ENCODE measurements around the gene SLC9A9. TPM values are rescaled to one million over a fixed set of nuclear protein-coding genes. Genes with fewer than 3 reads are reported as not detected.

Gene SLC9A9
- total RNA-seq, 2 donors from 2014 or later: 23.6 to 31.0 TPM

DNA sequence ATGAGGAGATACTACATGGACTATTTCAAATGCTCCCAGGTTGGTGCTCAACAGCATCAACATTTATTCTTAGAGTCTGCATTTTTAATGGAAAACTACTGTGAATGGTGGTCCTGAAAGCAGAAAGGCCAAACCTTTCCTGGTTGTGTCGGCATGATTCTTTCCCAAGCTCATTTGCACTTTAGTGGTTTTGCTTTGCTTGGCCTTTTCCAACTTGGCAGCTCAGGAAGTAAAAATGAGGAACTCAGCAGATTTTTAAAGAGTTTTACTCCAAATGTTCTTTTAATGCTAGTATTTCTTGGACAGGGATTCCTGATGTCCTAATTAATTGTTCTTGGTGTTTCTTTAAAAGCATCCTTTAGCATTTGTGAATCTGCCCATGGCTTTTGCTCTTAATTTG lies 197.4 kb downstream of the SLC9A9 start:
- no peak for TF ChIP-seq POLR2A (IDR thresholded peaks at IDR 0.05)
- no peak for TF ChIP-seq POLR2AphosphoS5 (IDR thresholded peaks at IDR 0.05)
- no peak for TF ChIP-seq CTCF (IDR thresholded peaks at IDR 0.05)
- Histone ChIP-seq H3K27me3 (replicated peaks; ENCODE audit: insufficient read depth) (no peaks in the 10 kb centered on the region), H3K36me3 (no peaks in the 10 kb centered on the region), H3K4me3 (no peak overlapping the region), H3K27ac (no peak overlapping the region), H3K9me3 (no peaks in the 10 kb centered on the region), H3K4me1 (replicated peaks) (no peaks in the 10 kb centered on the region)
- intact Hi-C loops (cut with DNase I): no loop called here
- 82% methylated on average over 1 of the region's 1 CpG for WGBS
- DNase-seq (ENCODE audit: low spot score): no peak

GRCh38 chr3:143650120-143650519 lies 198.1 kb downstream of the SLC9A9 start:
- Histone ChIP-seq H3K36me3 (no peaks in the 10 kb centered on the region), H3K27me3 (replicated peaks; ENCODE audit: insufficient read depth) (no peaks in the 10 kb centered on the region), H3K4me1 (replicated peaks) (no peaks in the 10 kb centered on the region), H3K27ac (no peak overlapping the region), H3K9me3 (no peaks in the 10 kb centered on the region), H3K4me3 (no peak overlapping the region)
- TF ChIP-seq CTCF (IDR thresholded peaks at IDR 0.05) (no peak), POLR2A (IDR thresholded peaks at IDR 0.05) (no peak), POLR2AphosphoS5 (IDR thresholded peaks at IDR 0.05) (no peak)
- no peak for DNase-seq (ENCODE audit: low spot score)
- intact Hi-C loops (cut with DNase I): no loop called here
- WGBS: 89% methylated on average over 2 of the region's 2 CpGs

DNA sequence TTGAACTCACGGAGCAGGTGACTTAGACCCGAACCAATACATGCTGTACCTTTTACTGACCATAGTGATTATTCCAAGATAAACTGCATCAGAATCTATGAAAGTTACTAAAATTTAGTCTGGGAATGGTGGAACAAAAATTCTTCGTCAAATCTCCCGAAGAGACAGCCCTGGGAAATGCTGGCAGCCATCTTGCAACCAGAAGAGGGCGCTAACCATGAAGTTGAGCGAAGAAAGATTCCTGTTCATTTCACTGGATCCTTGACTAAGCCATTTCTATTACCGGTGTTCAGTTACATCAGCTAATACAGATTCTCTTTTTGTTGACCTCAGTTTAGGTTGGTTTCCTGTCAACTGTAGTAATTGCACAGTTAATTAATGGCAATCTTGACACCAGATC lies 199.6 kb downstream of the SLC9A9 start:
- no peak for DNase-seq (ENCODE audit: low spot score)
- WGBS: 89% methylated on average over 7 of the region's 7 CpGs
- Histone ChIP-seq H3K27me3 (replicated peaks; ENCODE audit: insufficient read depth) (no peaks in the 10 kb centered on the region), H3K4me1 (replicated peaks) (no peaks in the 10 kb centered on the region), H3K36me3 (no peaks in the 10 kb centered on the region), H3K27ac (no peak overlapping the region), H3K9me3 (no peaks in the 10 kb centered on the region), H3K4me3 (no peak overlapping the region)
- intact Hi-C loops (cut with DNase I): no loop called here
- TF ChIP-seq POLR2A (IDR thresholded peaks at IDR 0.05) (no peak), CTCF (IDR thresholded peaks at IDR 0.05) (no peak), POLR2AphosphoS5 (IDR thresholded peaks at IDR 0.05) (no peak)

GRCh38 chr3:143648218-143648617 lies 200.1 kb downstream of the SLC9A9 start:
- no peak for DNase-seq (ENCODE audit: low spot score)
- TF ChIP-seq POLR2AphosphoS5 (IDR thresholded peaks at IDR 0.05) (no peak), POLR2A (IDR thresholded peaks at IDR 0.05) (no peak), CTCF (IDR thresholded peaks at IDR 0.05) (no peak)
- no peak overlapping the region for H3K4me3 ChIP-seq
- WGBS: 97% methylated on average over 14 of the region's 14 CpGs
- no peak overlapping the region for H3K27ac ChIP-seq
- H3K27me3 ChIP-seq (replicated peaks; ENCODE audit: insufficient read depth): no peaks in the 10 kb centered on the region
- intact Hi-C loops (cut with DNase I): no loop called here
- H3K36me3 ChIP-seq: no peaks in the 10 kb centered on the region
- H3K9me3 ChIP-seq: no peaks in the 10 kb centered on the region
- H3K4me1 ChIP-seq (replicated peaks): no peaks in the 10 kb centered on the region

GRCh38 chr3:143644370-143645089 lies 203.7 kb downstream of the SLC9A9 start:
- 22% methylated on average over 4 of the region's 4 CpGs for WGBS
- TF ChIP-seq CTCF (IDR thresholded peaks at IDR 0.05): peak; percentile 50 to 81 (median 64)
- no peak for TF ChIP-seq POLR2A (IDR thresholded peaks at IDR 0.05)
- TF ChIP-seq POLR2AphosphoS5 (IDR thresholded peaks at IDR 0.05): peak; percentile 69
- H3K4me3 ChIP-seq: no peak overlapping the region
- intact Hi-C loops (cut with DNase I): loop anchor here (1.0 to 5.0 kb wide), 2 partner anchors 42 to 523 kb away; no protein-coding TSS in a partner anchor
- H3K4me1 ChIP-seq (replicated peaks): no peaks in the 10 kb centered on the region
- H3K9me3 ChIP-seq: no peaks in the 10 kb centered on the region
- H3K27me3 ChIP-seq (replicated peaks; ENCODE audit: insufficient read depth): no peaks in the 10 kb centered on the region
- no peak overlapping the region for H3K27ac ChIP-seq
- peak; percentile 73 for DNase-seq (ENCODE audit: low spot score)
- H3K36me3 ChIP-seq: no peaks in the 10 kb centered on the region

Measured in prostate gland (tissue), 2 donors.